ENCODE results near the gene RNF19B. TPM values are rescaled to one million over a fixed set of nuclear protein-coding genes. Genes with fewer than 3 reads are reported as not detected.

The RNF19B gene
- total and polyA plus RNA-seq, 7 donors: 10.4 to 32.5 (median 18.8) TPM

DNA sequence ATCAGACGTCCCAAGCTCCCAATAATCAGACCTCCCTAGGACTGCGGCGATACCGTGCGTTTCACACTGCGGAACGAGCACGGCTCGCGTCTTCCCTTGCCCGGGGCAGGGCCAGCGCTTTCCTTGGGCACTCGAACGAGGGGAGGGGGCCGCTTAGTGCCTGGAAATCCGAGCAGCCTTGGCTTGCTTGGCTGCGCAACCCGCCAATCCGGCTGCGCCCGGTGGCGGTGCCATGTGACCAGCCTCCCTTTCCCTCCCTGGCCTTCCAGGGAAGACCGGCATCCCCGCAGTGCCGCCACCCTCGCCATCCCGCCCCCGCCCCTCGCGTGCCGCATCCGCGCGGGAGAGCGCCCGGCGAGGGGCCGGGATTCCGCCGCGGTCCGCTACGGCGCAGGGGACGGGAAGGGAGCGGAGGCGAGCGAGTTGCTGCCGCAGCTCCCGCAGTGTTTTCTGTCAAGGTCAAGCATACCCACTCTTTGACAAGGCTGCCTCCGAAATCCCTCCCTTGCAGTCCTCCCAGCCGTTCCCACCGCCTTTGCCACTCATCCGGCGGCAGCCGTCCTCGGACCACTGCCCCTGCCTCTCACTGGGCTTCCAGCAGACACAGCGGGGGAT lies 8.3 kb upstream of the RNF19B start:
- ATAC-seq: peak; percentile 68 to 70 (median 68)
- Histone ChIP-seq H3K4me3 (peak overlapping the region; percentile 66), H3K27ac (no peak overlapping the region), H3K36me3 (ENCODE audit: insufficient read depth in 1 of 2, low read depth in 1 of 2) (no peaks in the 10 kb centered on the region), H3K27me3 (ENCODE audit: insufficient read depth in 3 of 3, low read length in 2 of 3) (peaks cover 0 to 18% (median 2%) of the 10 kb centered on the region in 3 donors), H3K4me1 (no peaks in the 10 kb centered on the region), H3K9me3 (no peaks in the 10 kb centered on the region)
- DNase-seq: peak; percentile 47 to 62
- TF ChIP-seq, protein P1, sequence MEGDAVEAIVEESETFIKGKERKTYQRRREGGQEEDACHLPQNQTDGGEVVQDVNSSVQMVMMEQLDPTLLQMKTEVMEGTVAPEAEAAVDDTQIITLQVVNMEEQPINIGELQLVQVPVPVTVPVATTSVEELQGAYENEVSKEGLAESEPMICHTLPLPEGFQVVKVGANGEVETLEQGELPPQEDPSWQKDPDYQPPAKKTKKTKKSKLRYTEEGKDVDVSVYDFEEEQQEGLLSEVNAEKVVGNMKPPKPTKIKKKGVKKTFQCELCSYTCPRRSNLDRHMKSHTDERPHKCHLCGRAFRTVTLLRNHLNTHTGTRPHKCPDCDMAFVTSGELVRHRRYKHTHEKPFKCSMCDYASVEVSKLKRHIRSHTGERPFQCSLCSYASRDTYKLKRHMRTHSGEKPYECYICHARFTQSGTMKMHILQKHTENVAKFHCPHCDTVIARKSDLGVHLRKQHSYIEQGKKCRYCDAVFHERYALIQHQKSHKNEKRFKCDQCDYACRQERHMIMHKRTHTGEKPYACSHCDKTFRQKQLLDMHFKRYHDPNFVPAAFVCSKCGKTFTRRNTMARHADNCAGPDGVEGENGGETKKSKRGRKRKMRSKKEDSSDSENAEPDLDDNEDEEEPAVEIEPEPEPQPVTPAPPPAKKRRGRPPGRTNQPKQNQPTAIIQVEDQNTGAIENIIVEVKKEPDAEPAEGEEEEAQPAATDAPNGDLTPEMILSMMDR (IDR thresholded peaks at IDR 0.05): no peak
- 1 to 2% (median 1%) methylated on average over 51 to 58 of the region's 58 CpGs for WGBS, 3 donors
- intact Hi-C loops (cut with DNase I): no loop called here

GRCh38 chr1:32971576-32971975 lies 7.0 kb upstream of the RNF19B start:
- Histone ChIP-seq H3K4me1 (no peaks in the 10 kb centered on the region), H3K36me3 (ENCODE audit: insufficient read depth in 1 of 2, low read depth in 1 of 2) (no peaks in the 10 kb centered on the region), H3K4me3 (no peak overlapping the region), H3K27ac (no peak overlapping the region), H3K27me3 (ENCODE audit: insufficient read depth in 3 of 3, low read length in 2 of 3) (peaks cover 0 to 18% (median 2%) of the 10 kb centered on the region in 3 donors), H3K9me3 (no peaks in the 10 kb centered on the region)
- DNase-seq: no peak
- ATAC-seq: peak in 1 of 4 donors; percentile 13
- intact Hi-C loops (cut with DNase I): no loop called here
- TF ChIP-seq, protein P1 (IDR thresholded peaks at IDR 0.05): no peak
- 91 to 96% (median 93%) methylated on average over 3 of the region's 3 CpGs for WGBS, 3 donors

DNA sequence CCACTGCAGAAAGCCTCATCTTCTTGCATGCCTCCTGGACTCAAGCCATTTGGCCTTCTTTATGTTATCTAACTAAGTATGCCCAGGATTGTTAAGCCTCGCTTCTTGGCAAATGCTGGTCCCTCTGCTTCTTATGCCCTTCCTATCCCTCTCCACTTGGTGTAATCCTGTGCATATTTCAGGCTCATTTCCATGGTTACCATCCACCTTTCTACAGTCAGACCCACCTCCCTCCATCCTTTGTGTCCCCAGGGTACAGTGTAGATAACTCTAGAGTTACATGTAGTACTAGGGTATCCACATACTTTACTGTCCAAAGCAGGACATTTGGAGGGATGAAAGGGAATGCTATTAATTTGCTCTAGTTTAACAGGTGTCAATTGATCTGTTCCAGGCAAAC lies 6.5 kb upstream of the RNF19B start:
- TF ChIP-seq, protein P1 (IDR thresholded peaks at IDR 0.05): no peak
- DNase-seq (no peak), ATAC-seq (no peak)
- H3K4me1 ChIP-seq: no peaks in the 10 kb centered on the region
- no peak overlapping the region for H3K27ac ChIP-seq
- no peak overlapping the region for H3K4me3 ChIP-seq
- WGBS, 3 donors: 86 to 100% (median 92%) methylated on average over 1 of the region's 1 CpG
- intact Hi-C loops (cut with DNase I): no loop called here
- H3K36me3 ChIP-seq (ENCODE audit: insufficient read depth in 1 of 2, low read depth in 1 of 2): no peaks in the 10 kb centered on the region
- H3K27me3 ChIP-seq (ENCODE audit: insufficient read depth in 3 of 3, low read length in 2 of 3): peaks cover 0 to 18% (median 2%) of the 10 kb centered on the region in 3 donors
- no peaks in the 10 kb centered on the region for H3K9me3 ChIP-seq

DNA sequence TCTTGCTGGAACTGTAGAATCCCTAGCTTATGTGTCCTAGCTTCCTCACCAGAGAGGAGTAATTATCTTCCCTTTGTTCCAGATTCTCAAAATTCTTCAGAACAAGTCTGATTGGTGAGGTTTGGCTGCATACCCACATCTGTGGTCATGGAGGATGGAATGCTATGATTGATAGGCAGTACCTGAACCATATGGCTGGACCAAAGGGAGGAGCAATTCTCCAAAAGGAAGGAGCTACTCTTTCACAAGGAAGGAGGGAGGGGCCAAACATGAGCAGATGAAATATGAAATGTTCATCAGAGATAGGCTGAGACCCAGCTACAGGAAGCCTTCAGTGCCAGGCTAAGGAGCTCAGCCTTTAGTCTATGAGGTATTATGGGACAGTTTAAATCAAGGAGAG lies 5.0 kb upstream of the RNF19B start:
- no peak overlapping the region for H3K4me3 ChIP-seq
- no peaks in the 10 kb centered on the region for H3K36me3 ChIP-seq (ENCODE audit: insufficient read depth in 1 of 2, low read depth in 1 of 2)
- DNase-seq: no peak
- no peaks in the 10 kb centered on the region for H3K9me3 ChIP-seq
- intact Hi-C loops (cut with DNase I): no loop called here
- ATAC-seq: no peak
- no peaks in the 10 kb centered on the region for H3K4me1 ChIP-seq
- H3K27ac ChIP-seq: no peak overlapping the region
- TF ChIP-seq, protein P1 (IDR thresholded peaks at IDR 0.05): no peak
- peaks cover 0 to 25% (median 2%) of the 10 kb centered on the region in 3 donors for H3K27me3 ChIP-seq (ENCODE audit: insufficient read depth in 3 of 3, low read length in 2 of 3)

Data from psoas muscle (tissue), 8 donors.